GM23338 (cell line): ENCODE measurements around the gene FBLN2.

Source experiments
- CREB1 ChIP-seq: fragments of 250-450 bp; sonication (Bioruptor Pico); IDR thresholded peaks from 2 replicates; pipeline ENCODE4 v1.5.0; 2020; ENCODE audit warnings: low read depth, mild to moderate bottlenecking, moderate library complexity
- EZH2 ChIP-seq: fragments of 200-600 bp; sonication (generic); IDR thresholded peaks from one replicate; pipeline ENCODE4 v1.8.0; 2017; ENCODE audit warnings: antibody characterized with exemption, mild to moderate bottlenecking, low read depth; ENCODE audit not compliant: unreplicated experiment
- EZH2phosphoT487 ChIP-seq: fragments of 200-600 bp; sonication (generic); IDR thresholded peaks from one replicate; pipeline ENCODE4 v1.8.1; 2018; ENCODE audit warnings: antibody characterized with exemption; ENCODE audit not compliant: unreplicated experiment
- JUNB ChIP-seq: IDR thresholded peaks from one replicate; pipeline ENCODE4 v1.6.1; 2016; ENCODE audit warnings: antibody characterized with exemption; ENCODE audit not compliant: unreplicated experiment
- NANOG ChIP-seq: IDR thresholded peaks from 2 replicates; pipeline ENCODE4 v1.6.1; 2016; ENCODE audit warnings: antibody characterized with exemption, borderline replicate concordance
- POLR2AphosphoS5 ChIP-seq: IDR thresholded peaks from 2 replicates; pipeline ENCODE4 v1.6.1; 2016; ENCODE audit warnings: antibody characterized with exemption, low read depth
- STAT1 ChIP-seq: IDR thresholded peaks from one replicate; pipeline ENCODE4 v1.6.1; 2016; ENCODE audit warnings: antibody characterized with exemption; ENCODE audit not compliant: unreplicated experiment
- ZNF114 ChIP-seq: fragments of 250-450 bp; sonication (Bioruptor Pico); IDR thresholded peaks from 2 replicates; pipeline ENCODE4 v1.5.0; 2020; ENCODE audit warnings: mild to moderate bottlenecking, moderate library complexity
- ZNF331 ChIP-seq: fragments of 250-450 bp; sonication (Bioruptor Pico); IDR thresholded peaks from 2 replicates; pipeline ENCODE4 v1.5.0; 2020; ENCODE audit warnings: low read depth, mild to moderate bottlenecking, moderate library complexity
- TF ChIP-seq, protein P1 (sequence below), 2 experiments: fragments of 200-600 bp in 1 of 2; sonication (generic) in 1 of 2; conservative IDR thresholded peaks; 2 replicates each; pipeline versions ENCODE4 v1.5.1 to v1.6.1; 2016 to 2017; ENCODE audit warnings: antibody characterized with exemption in 2 of 2, low read depth in 2 of 2, mild to moderate bottlenecking in 2 of 2, moderate library complexity in 1 of 2
- TF ChIP-seq, protein P2 (sequence below): IDR thresholded peaks from one replicate; pipeline ENCODE4 v1.6.1; 2018; ENCODE audit warnings: antibody characterized with exemption; ENCODE audit not compliant: unreplicated experiment
- TF ChIP-seq, protein P3 (sequence below): fragments of 250-450 bp; sonication (Bioruptor Pico); IDR thresholded peaks from 2 replicates; pipeline ENCODE4 v1.5.0; 2020; ENCODE audit warnings: mild to moderate bottlenecking, moderate library complexity
- TF ChIP-seq, protein P4 (sequence below): IDR thresholded peaks from 2 replicates; pipeline ENCODE4 v1.6.1; 2016; ENCODE audit warnings: antibody characterized with exemption

DNA sequence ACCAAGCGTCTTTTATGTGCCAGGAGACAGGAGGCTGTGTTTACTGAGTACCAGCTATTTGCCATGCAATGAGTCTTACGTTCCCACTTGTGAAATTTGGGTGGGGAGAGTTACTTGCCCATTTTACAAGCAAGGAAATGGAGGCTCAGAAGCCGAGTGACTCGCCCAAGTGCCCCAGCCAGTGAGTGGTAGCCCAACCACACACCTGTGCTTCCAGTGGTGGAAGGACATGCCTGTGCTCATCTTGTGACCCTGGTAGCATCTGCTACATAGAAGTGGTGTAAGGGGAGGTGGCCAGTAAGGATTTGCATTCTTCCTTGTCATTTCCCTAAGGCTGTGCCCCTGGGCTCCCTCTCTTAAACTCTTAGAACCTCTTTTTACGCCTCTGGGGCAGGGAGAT, 49.3 kb downstream of the FBLN2 start:
- no peak for TF ChIP-seq EZH2
- TF ChIP-seq, protein P1, sequence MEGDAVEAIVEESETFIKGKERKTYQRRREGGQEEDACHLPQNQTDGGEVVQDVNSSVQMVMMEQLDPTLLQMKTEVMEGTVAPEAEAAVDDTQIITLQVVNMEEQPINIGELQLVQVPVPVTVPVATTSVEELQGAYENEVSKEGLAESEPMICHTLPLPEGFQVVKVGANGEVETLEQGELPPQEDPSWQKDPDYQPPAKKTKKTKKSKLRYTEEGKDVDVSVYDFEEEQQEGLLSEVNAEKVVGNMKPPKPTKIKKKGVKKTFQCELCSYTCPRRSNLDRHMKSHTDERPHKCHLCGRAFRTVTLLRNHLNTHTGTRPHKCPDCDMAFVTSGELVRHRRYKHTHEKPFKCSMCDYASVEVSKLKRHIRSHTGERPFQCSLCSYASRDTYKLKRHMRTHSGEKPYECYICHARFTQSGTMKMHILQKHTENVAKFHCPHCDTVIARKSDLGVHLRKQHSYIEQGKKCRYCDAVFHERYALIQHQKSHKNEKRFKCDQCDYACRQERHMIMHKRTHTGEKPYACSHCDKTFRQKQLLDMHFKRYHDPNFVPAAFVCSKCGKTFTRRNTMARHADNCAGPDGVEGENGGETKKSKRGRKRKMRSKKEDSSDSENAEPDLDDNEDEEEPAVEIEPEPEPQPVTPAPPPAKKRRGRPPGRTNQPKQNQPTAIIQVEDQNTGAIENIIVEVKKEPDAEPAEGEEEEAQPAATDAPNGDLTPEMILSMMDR (conservative IDR thresholded peaks at IDR 0.05; ENCODE audit: low read depth in 2 of 2), result no peak
- TF ChIP-seq POLR2AphosphoS5, result no peak
- no peak for TF ChIP-seq JUNB
- TF ChIP-seq, protein P2, sequence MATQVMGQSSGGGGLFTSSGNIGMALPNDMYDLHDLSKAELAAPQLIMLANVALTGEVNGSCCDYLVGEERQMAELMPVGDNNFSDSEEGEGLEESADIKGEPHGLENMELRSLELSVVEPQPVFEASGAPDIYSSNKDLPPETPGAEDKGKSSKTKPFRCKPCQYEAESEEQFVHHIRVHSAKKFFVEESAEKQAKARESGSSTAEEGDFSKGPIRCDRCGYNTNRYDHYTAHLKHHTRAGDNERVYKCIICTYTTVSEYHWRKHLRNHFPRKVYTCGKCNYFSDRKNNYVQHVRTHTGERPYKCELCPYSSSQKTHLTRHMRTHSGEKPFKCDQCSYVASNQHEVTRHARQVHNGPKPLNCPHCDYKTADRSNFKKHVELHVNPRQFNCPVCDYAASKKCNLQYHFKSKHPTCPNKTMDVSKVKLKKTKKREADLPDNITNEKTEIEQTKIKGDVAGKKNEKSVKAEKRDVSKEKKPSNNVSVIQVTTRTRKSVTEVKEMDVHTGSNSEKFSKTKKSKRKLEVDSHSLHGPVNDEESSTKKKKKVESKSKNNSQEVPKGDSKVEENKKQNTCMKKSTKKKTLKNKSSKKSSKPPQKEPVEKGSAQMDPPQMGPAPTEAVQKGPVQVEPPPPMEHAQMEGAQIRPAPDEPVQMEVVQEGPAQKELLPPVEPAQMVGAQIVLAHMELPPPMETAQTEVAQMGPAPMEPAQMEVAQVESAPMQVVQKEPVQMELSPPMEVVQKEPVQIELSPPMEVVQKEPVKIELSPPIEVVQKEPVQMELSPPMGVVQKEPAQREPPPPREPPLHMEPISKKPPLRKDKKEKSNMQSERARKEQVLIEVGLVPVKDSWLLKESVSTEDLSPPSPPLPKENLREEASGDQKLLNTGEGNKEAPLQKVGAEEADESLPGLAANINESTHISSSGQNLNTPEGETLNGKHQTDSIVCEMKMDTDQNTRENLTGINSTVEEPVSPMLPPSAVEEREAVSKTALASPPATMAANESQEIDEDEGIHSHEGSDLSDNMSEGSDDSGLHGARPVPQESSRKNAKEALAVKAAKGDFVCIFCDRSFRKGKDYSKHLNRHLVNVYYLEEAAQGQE, result no peak
- TF ChIP-seq STAT1, result no peak
- TF ChIP-seq CREB1 (CRISPR knock-in tag), result no peak
- TF ChIP-seq EZH2phosphoT487, result no peak
- TF ChIP-seq ZNF114, result no peak
- TF ChIP-seq, protein P3, sequence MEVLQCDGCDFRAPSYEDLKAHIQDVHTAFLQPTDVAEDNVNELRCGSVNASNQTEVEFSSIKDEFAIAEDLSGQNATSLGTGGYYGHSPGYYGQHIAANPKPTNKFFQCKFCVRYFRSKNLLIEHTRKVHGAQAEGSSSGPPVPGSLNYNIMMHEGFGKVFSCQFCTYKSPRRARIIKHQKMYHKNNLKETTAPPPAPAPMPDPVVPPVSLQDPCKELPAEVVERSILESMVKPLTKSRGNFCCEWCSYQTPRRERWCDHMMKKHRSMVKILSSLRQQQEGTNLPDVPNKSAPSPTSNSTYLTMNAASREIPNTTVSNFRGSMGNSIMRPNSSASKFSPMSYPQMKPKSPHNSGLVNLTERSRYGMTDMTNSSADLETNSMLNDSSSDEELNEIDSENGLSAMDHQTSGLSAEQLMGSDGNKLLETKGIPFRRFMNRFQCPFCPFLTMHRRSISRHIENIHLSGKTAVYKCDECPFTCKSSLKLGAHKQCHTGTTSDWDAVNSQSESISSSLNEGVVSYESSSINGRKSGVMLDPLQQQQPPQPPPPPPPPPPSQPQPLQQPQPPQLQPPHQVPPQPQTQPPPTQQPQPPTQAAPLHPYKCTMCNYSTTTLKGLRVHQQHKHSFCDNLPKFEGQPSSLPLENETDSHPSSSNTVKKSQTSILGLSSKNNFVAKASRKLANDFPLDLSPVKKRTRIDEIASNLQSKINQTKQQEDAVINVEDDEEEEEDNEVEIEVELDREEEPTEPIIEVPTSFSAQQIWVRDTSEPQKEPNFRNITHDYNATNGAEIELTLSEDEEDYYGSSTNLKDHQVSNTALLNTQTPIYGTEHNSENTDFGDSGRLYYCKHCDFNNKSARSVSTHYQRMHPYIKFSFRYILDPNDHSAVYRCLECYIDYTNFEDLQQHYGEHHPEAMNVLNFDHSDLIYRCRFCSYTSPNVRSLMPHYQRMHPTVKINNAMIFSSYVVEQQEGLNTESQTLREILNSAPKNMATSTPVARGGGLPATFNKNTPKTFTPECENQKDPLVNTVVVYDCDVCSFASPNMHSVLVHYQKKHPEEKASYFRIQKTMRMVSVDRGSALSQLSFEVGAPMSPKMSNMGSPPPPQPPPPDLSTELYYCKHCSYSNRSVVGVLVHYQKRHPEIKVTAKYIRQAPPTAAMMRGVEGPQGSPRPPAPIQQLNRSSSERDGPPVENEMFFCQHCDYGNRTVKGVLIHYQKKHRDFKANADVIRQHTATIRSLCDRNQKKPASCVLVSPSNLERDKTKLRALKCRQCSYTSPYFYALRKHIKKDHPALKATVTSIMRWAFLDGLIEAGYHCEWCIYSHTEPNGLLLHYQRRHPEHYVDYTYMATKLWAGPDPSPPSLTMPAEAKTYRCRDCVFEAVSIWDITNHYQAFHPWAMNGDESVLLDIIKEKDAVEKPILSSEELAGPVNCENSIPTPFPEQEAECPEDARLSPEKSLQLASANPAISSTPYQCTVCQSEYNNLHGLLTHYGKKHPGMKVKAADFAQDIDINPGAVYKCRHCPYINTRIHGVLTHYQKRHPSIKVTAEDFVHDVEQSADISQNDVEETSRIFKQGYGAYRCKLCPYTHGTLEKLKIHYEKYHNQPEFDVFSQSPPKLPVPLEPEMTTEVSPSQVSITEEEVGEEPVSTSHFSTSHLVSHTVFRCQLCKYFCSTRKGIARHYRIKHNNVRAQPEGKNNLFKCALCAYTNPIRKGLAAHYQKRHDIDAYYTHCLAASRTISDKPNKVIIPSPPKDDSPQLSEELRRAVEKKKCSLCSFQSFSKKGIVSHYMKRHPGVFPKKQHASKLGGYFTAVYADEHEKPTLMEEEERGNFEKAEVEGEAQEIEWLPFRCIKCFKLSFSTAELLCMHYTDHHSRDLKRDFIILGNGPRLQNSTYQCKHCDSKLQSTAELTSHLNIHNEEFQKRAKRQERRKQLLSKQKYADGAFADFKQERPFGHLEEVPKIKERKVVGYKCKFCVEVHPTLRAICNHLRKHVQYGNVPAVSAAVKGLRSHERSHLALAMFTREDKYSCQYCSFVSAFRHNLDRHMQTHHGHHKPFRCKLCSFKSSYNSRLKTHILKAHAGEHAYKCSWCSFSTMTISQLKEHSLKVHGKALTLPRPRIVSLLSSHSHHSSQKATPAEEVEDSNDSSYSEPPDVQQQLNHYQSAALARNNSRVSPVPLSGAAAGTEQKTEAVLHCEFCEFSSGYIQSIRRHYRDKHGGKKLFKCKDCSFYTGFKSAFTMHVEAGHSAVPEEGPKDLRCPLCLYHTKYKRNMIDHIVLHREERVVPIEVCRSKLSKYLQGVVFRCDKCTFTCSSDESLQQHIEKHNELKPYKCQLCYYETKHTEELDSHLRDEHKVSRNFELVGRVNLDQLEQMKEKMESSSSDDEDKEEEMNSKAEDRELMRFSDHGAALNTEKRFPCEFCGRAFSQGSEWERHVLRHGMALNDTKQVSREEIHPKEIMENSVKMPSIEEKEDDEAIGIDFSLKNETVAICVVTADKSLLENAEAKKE (CRISPR knock-in tag), result no peak
- no peak for TF ChIP-seq ZNF331 (CRISPR knock-in tag)
- TF ChIP-seq, protein P4, sequence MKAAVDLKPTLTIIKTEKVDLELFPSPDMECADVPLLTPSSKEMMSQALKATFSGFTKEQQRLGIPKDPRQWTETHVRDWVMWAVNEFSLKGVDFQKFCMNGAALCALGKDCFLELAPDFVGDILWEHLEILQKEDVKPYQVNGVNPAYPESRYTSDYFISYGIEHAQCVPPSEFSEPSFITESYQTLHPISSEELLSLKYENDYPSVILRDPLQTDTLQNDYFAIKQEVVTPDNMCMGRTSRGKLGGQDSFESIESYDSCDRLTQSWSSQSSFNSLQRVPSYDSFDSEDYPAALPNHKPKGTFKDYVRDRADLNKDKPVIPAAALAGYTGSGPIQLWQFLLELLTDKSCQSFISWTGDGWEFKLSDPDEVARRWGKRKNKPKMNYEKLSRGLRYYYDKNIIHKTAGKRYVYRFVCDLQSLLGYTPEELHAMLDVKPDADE, result no peak
- TF ChIP-seq NANOG, result no peak
